ENCODE data around the gene HELB.

HELB gene

GRCh38 chr12:66367015-66367667, 64.8 kb downstream of the HELB start:
- no peak for FAIRE-seq

GRCh38 chr12:66371982-66372381, 69.7 kb downstream of the HELB start:
- FAIRE-seq: no peak

GRCh38 chr12:66375560-66375959, 73.3 kb downstream of the HELB start:
- no peak for FAIRE-seq

GRCh38 chr12:66379616-66380015, 77.3 kb downstream of the HELB start:
- no peak for FAIRE-seq

GRCh38 chr12:66380769-66381535, 78.7 kb downstream of the HELB start:
- FAIRE-seq: no peak

GRCh38 chr12:66387117-66387516, 84.8 kb downstream of the HELB start:
- FAIRE-seq: no peak

Measured in colon (tissue), 2 donors.